Ovary (tissue), 9 donors: Measurements from ENCODE around the gene GH2. TPM values are rescaled to one million over a fixed set of nuclear protein-coding genes. Genes with fewer than 3 reads are reported as not detected.
"Not testable (repeated sequence)": the region's sequence is repeated elsewhere in the genome, so short reads cannot be mapped to it uniquely, and the experiment has no call there.

ENCODE experiments used
- DNase-seq, 5 donors: peaks; one replicate each; pipeline ENCODE4 v3.0.0-alpha.2; 2019 to 2020
- H3K27ac ChIP-seq, 2 donors: fragments of 200-600 bp; one replicate each; pipeline versions ENCODE4 v1.5.1 to v1.8.0; 2019 to 2022
- H3K27me3 ChIP-seq: fragments of 200-600 bp; one replicate; pipeline ENCODE4 v1.8.0; 2022
- H3K36me3 ChIP-seq: fragments of 200-600 bp; sonication (generic); one replicate; pipeline ENCODE4 v1.5.1; 2019
- H3K4me1 ChIP-seq: one replicate; pipeline ENCODE4 v1.8.1; 2013; ENCODE audit warnings: mild to moderate bottlenecking, moderate library complexity; ENCODE audit not compliant: insufficient read depth
- H3K4me3 ChIP-seq: fragments of 200-600 bp; sonication (generic); one replicate; pipeline ENCODE4 v1.5.1; 2017
- H3K9me3 ChIP-seq, 2 donors: fragments of 200-600 bp in 1 of 2; sonication (generic) in 1 of 2; one replicate each; pipeline versions ENCODE4 v1.5.1 to v1.8.1; 2013 to 2019; ENCODE audit warnings: mild to moderate bottlenecking in 1 of 2, moderate library complexity in 1 of 2
- CTCF ChIP-seq, 3 donors: fragments of 450-650 bp in 2 of 3; fragments of 200-600 bp in 1 of 3; IDR thresholded peaks; one replicate each; pipeline versions ENCODE4 v1.5.1 to v1.8.0; 2016 to 2022; ENCODE audit warnings: antibody characterized with exemption in 3 of 3, mild to moderate bottlenecking in 1 of 3
- EP300 ChIP-seq: sonication (generic); formaldehyde crosslinking; IDR thresholded peaks from one replicate; pipeline ENCODE4 v1.6.1; 2017; ENCODE audit warnings: antibody characterized with exemption
- POLR2A ChIP-seq: fragments of 450-650 bp; IDR thresholded peaks from one replicate; pipeline ENCODE4 v1.6.1; 2017; ENCODE audit warnings: antibody characterized with exemption, mild to moderate bottlenecking, moderate library complexity
- WGBS, 3 donors: extraction: QIAGEN DNeasy Blood & Tissue Kit in 1 of 3; methylation state at CpG; one replicate each; pipeline versions ENCODE4 v1.1.5 to v1.1.7; 2013 to 2017; 5-methylcytosine and 5-hydroxymethylcytosine counted together
- intact Hi-C, 4 donors: fragments of 100-400 bp; cut with DNase I; formaldehyde crosslinking; loops; one replicate each; pipeline versions ENCODE4 v1.11.0 to v1.15.1; 2022 to 2023
- polyA plus RNA-seq, 2 donors: library from polyadenylated mRNA; stranded (reverse); fragments of 200-250 nt in 1 of 2; fragments of 350-450 nt in 1 of 2; fragmentation: Illumina TruSeq in 1 of 2; extraction: RNeasy Lipid Tissue Mini Kit (QIAGEN cat#74804) in 1 of 2; gene quantifications; one replicate each; pipeline ENCODE4 v1.2.3, GENCODE V29; 2013 to 2014
- total RNA-seq, 7 donors: library from RNA; depleted of rRNA in 2 of 7; stranded (reverse); fragments of >200 nt in 2 of 7; fragmentation: NEBNext Ultra II Directional in 3 of 7; extraction: Animal tissue kit (Norgen Biotek cat#: 25700) in 3 of 7; gene quantifications; one replicate each; pipeline versions ENCODE4 v1.1.0 to v1.2.4, GENCODE V29; 2016 to 2023
- donor health status: DM: no; HTN: no; CAD: no; lungs with moderate emphysema.
- donor health status: DM: no; HTN: no; CAD: no.
- donor health status: Bipolar disorder and iron deficiency.
- donor health status: DM: yes; HTN: yes; CAD: no.
- donor health status: DM: no; HTN: no; CAD: no.
- donor health status: DM: yes; HTN: yes; CAD: no.

GH2 gene
- total and polyA plus RNA-seq, 9 donors: not detected

GRCh38 chr17:63925615-63926014 is 43.9 kb upstream of the GH2 start:
- Histone ChIP-seq H3K27ac (no peak overlapping the region), H3K4me3 (no peak overlapping the region), H3K4me1 (no peaks in the 10 kb centered on the region), H3K9me3 (no peaks in the 10 kb centered on the region), H3K36me3 (no peaks in the 10 kb centered on the region), H3K27me3 (no peaks in the 10 kb centered on the region)
- intact Hi-C loops: loop anchor here in 1 of 4 donors (10.0 kb wide), 1 partner anchor 99 kb away; the partner anchor contains the start of gene ICAM2
- no peak for DNase-seq
- no peak for TF ChIP-seq CTCF (IDR thresholded peaks at IDR 0.05)
- TF ChIP-seq EP300: no peak
- no peak for TF ChIP-seq POLR2A
- whole genome bisulfite sequencing, 3 donors: 64 to 72% (median 68%) methylated on average over 5 of the region's 5 CpGs

GRCh38 chr17:63922402-63922801 is 40.7 kb upstream of the GH2 start:
- not testable (repeated sequence) for H3K36me3 ChIP-seq, H3K4me3 ChIP-seq, H3K27ac ChIP-seq, H3K9me3 ChIP-seq, DNase-seq, H3K27me3 ChIP-seq, H3K4me1 ChIP-seq
- 78 to 87% (median 78%) methylated on average over 9 of the region's 9 CpGs for WGBS, 3 donors
- intact Hi-C loops: loop anchor here in 1 of 4 donors (10.0 kb wide), 1 partner anchor 102 kb away; the partner anchor contains the start of gene ICAM2

- not testable (repeated sequence) for H3K27ac ChIP-seq, H3K9me3 ChIP-seq, H3K27me3 ChIP-seq, H3K36me3 ChIP-seq, H3K4me1 ChIP-seq, DNase-seq, H3K4me3 ChIP-seq
- WGBS, 3 donors: 88 to 95% (median 93%) methylated on average over 5 of the region's 5 CpGs
- intact Hi-C loops: loop anchor here in 1 of 4 donors (10.0 kb wide), 1 partner anchor 104 kb away; the partner anchor contains the start of gene ICAM2
These were observed 39.0 kb upstream of the GH2 start for GRCh38 chr17:63920779-63921178.

- not testable (repeated sequence) for H3K4me3 ChIP-seq, H3K4me1 ChIP-seq, DNase-seq, H3K27me3 ChIP-seq, H3K9me3 ChIP-seq, H3K36me3 ChIP-seq, H3K27ac ChIP-seq
- intact Hi-C loops: loop anchor here in 1 of 4 donors (10.0 kb wide), 1 partner anchor 105 kb away; the partner anchor contains the start of gene ICAM2
- WGBS, 3 donors: 68 to 73% (median 68%) methylated on average over 6 of the region's 6 CpGs
These were observed 38.3 kb upstream of the GH2 start for GRCh38 chr17:63920050-63920449.

- H3K27me3 ChIP-seq: no peaks in the 10 kb centered on the region
These were observed 37.6 kb upstream of the GH2 start for GRCh38 chr17:63919311-63919723.

GRCh38 chr17:63918789-63919305 is 37.1 kb upstream of the GH2 start, which contains the start of gene GH1:
GH1 (minus strand) TSS chr17:63918839; CDS start chr17:63918776, 63 bp downstream.
- not testable (repeated sequence) for H3K27me3 ChIP-seq, H3K27ac ChIP-seq, H3K36me3 ChIP-seq, DNase-seq, H3K9me3 ChIP-seq, H3K4me3 ChIP-seq, H3K4me1 ChIP-seq
- intact Hi-C loops: loop anchor here in 3 of 4 donors (5.0 to 10.0 kb wide), 4 partner anchors 106 to 366 kb away; partner anchors contain the start of genes ERN1 (in 2 of the 3) and ICAM2 (in 1 of the 3)
- 41 to 49% (median 43%) methylated on average over 10 of the region's 10 CpGs for WGBS, 3 donors

More at GRCh38 chr17:63919311-63919723, 37.6 kb upstream of the GH2 start:
- WGBS, 3 donors: 37 to 41% (median 39%) methylated on average over 8 of the region's 8 CpGs
- peak; percentile 51 to 65 (median 63) for DNase-seq
- H3K4me3 ChIP-seq: no peak overlapping the region
- no peaks in the 10 kb centered on the region for H3K9me3 ChIP-seq
- TF ChIP-seq POLR2A: no peak
- peak; percentile 67 to 87 (median 81) for TF ChIP-seq CTCF (IDR thresholded peaks at IDR 0.05)
- peaks cover 2% of the 10 kb centered on the region for H3K4me1 ChIP-seq
- intact Hi-C loops: loop anchor here in 3 of 4 donors (5.0 to 10.0 kb wide), 4 partner anchors 105 to 365 kb away; partner anchors contain the start of genes ERN1 (in 2 of the 3) and ICAM2 (in 1 of the 3)
- H3K36me3 ChIP-seq: no peaks in the 10 kb centered on the region
- H3K27ac ChIP-seq: no peak overlapping the region
